Ascending aorta (tissue), 2 donors: Measurements from ENCODE around the gene LRRC42. TPM values are rescaled to one million over a fixed set of nuclear protein-coding genes. Genes with fewer than 3 reads are reported as not detected.

Experiments used
- DNase-seq, 2 donors: peaks; one replicate each; pipeline ENCODE4 v3.0.0-alpha.2; 2019; ENCODE audit warnings: low spot score in 2 of 2
- H3K27ac ChIP-seq, 2 donors: fragments of 200-600 bp; sonication (generic); one replicate each; pipeline ENCODE4 v1.5.1; 2016 to 2017; ENCODE audit warnings: mild to moderate bottlenecking in 1 of 2
- H3K27me3 ChIP-seq: fragments of 200-600 bp; sonication (generic); one replicate; pipeline ENCODE4 v1.5.1; 2017
- H3K36me3 ChIP-seq, 2 donors: fragments of 200-600 bp; sonication (generic); one replicate each; pipeline ENCODE4 v1.5.1; 2016
- H3K4me1 ChIP-seq, 2 donors: fragments of 200-600 bp; sonication (generic); one replicate each; pipeline ENCODE4 v1.5.1; 2016 to 2017; ENCODE audit warnings: mild to moderate bottlenecking in 1 of 2
- H3K4me3 ChIP-seq, 2 donors: fragments of 200-600 bp; sonication (generic); one replicate each; pipeline ENCODE4 v1.5.1; 2016 to 2017; ENCODE audit warnings: mild to moderate bottlenecking in 1 of 2
- H3K9me3 ChIP-seq, 2 donors: fragments of 200-600 bp; sonication (generic); one replicate each; pipeline ENCODE4 v1.5.1; 2016
- intact Hi-C: fragments of 100-400 bp; cut with DNase I; formaldehyde crosslinking; loops from one replicate; pipeline ENCODE4 v1.15.1; 2023
- total RNA-seq: library from RNA; depleted of rRNA; stranded (reverse); fragments of >200 nt; gene quantifications from one replicate; pipeline ENCODE4 v1.1.0, GENCODE V29; 2016
- TF ChIP-seq, protein P1 (sequence below), 3 experiments: fragments of 200-600 bp in 2 of 3; fragments of 450-650 bp in 1 of 3; sonication (generic) in 2 of 3; IDR thresholded peaks; one replicate each; pipeline ENCODE4 v1.5.1; 2016 to 2019; ENCODE audit warnings: antibody characterized with exemption in 3 of 3, mild to moderate bottlenecking in 1 of 3, moderate library complexity in 1 of 3

LRRC42 gene
- total RNA-seq, 1 donor from 2014 or later = 28.2 TPM

DNA sequence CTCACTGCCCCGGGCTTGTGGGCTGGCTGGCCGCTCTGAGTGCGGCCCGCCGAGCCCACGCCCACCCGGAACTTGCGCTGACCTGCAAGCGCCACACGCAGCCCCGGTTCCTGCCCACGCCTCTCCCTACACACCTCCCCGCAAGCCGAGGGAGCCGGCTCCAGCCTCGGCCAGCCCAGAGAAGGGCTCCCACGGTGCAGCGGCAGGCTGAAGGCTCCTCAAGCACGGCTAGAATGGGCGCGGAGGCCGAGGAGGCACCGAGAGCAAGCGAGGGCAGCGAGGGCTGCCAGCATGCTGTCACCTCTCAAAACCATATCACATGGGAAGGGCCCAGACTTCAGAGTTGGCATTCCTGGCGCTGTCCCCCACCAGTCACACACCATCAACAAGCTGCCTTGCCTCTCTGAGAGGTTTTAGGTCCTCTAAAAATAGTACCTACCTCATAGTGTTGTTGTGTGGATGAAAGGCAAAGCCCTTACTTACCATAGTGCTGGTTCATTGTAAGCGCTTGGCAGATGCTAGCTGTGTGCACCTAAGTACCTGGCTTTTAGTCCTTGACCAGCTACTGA lies 58.4 kb downstream of the LRRC42 start:
- intact Hi-C loops = no loop called here

GRCh38 chr1:54006508-54006907 lies 60.4 kb downstream of the LRRC42 start:
- TF ChIP-seq, protein P1, sequence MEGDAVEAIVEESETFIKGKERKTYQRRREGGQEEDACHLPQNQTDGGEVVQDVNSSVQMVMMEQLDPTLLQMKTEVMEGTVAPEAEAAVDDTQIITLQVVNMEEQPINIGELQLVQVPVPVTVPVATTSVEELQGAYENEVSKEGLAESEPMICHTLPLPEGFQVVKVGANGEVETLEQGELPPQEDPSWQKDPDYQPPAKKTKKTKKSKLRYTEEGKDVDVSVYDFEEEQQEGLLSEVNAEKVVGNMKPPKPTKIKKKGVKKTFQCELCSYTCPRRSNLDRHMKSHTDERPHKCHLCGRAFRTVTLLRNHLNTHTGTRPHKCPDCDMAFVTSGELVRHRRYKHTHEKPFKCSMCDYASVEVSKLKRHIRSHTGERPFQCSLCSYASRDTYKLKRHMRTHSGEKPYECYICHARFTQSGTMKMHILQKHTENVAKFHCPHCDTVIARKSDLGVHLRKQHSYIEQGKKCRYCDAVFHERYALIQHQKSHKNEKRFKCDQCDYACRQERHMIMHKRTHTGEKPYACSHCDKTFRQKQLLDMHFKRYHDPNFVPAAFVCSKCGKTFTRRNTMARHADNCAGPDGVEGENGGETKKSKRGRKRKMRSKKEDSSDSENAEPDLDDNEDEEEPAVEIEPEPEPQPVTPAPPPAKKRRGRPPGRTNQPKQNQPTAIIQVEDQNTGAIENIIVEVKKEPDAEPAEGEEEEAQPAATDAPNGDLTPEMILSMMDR (IDR thresholded peaks at IDR 0.05) = no peak
- DNase-seq = no peak
- no peaks in the 10 kb centered on the region for H3K27me3 ChIP-seq
- H3K4me1 ChIP-seq = no peaks in the 10 kb centered on the region
- H3K4me3 ChIP-seq = no peak overlapping the region
- no peaks in the 10 kb centered on the region for H3K9me3 ChIP-seq
- intact Hi-C loops = no loop called here
- H3K36me3 ChIP-seq = no peaks in the 10 kb centered on the region
- H3K27ac ChIP-seq = no peak overlapping the region

More for the DNA sequence above, 58.4 kb downstream of the LRRC42 start:
- TF ChIP-seq, protein P1 (IDR thresholded peaks at IDR 0.05) = no peak
- H3K27ac ChIP-seq = no peak overlapping the region
- no peaks in the 10 kb centered on the region for H3K27me3 ChIP-seq
- H3K4me3 ChIP-seq = no peak overlapping the region
- no peaks in the 10 kb centered on the region for H3K4me1 ChIP-seq
- DNase-seq = no peak
- no peaks in the 10 kb centered on the region for H3K36me3 ChIP-seq
- no peaks in the 10 kb centered on the region for H3K9me3 ChIP-seq

- Histone ChIP-seq H3K4me3 (no peak overlapping the region), H3K4me1 (no peaks in the 10 kb centered on the region), H3K9me3 (no peaks in the 10 kb centered on the region), H3K27ac (no peak overlapping the region), H3K27me3 (no peaks in the 10 kb centered on the region), H3K36me3 (no peaks in the 10 kb centered on the region)
- TF ChIP-seq, protein P1 (IDR thresholded peaks at IDR 0.05) = no peak
- DNase-seq = no peak
- intact Hi-C loops = no loop called here
Measured at GRCh38 chr1:54007613-54008012, 61.5 kb downstream of the LRRC42 start.

DNA sequence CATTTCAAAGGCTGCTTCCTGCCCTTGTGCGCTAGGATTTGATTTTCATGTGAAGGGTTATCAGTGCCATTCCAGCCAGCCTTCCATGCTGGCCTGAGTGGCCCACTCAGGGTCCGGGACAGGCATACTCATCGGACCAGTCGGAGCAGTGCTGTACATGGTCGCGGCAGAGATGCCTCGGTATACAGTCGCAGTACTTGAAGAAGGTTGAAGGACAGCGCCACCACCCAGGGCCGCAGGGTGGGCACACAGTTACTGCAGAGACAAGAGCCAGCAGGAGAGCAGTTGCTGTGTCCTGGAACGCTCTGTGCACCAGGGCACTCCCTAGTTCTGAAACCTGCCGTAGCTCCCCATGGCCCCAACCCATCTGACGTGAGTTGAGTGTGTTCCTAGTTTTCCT lies 62.7 kb downstream of the LRRC42 start:
- H3K36me3 ChIP-seq = no peaks in the 10 kb centered on the region
- H3K27me3 ChIP-seq = no peaks in the 10 kb centered on the region
- intact Hi-C loops = no loop called here
- no peak for DNase-seq
- H3K9me3 ChIP-seq = no peaks in the 10 kb centered on the region
- TF ChIP-seq, protein P1 (IDR thresholded peaks at IDR 0.05) = no peak
- H3K4me3 ChIP-seq = no peak overlapping the region
- H3K4me1 ChIP-seq = no peaks in the 10 kb centered on the region
- H3K27ac ChIP-seq = no peak overlapping the region

DNA sequence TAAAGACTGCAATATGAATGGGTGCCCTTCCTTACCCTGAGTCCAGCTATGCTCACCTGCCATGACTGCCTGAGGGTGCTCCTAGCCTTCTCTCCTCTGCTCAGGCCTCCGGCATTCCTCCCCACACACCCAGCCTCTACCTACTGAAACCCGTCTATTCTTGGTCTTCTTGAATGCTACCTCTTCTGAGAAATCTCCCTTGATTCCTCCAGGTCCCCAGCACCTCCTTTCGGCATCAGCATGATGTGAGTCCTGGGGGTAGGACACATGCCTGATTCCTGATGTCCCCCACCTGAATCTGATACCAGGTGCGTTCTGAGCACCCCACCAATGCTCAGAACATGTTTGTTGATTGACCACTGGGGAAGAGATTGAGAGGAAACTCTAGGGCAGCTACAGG lies 63.3 kb downstream of the LRRC42 start:
- Histone ChIP-seq H3K36me3 (no peaks in the 10 kb centered on the region), H3K4me3 (no peak overlapping the region), H3K9me3 (no peaks in the 10 kb centered on the region), H3K27ac (no peak overlapping the region), H3K4me1 (no peaks in the 10 kb centered on the region), H3K27me3 (no peaks in the 10 kb centered on the region)
- DNase-seq = no peak
- TF ChIP-seq, protein P1 (IDR thresholded peaks at IDR 0.05) = no peak
- intact Hi-C loops = no loop called here
